ENCODE data around the gene JMJD1C. TPM values are rescaled to one million over a fixed set of nuclear protein-coding genes. Genes with fewer than 3 reads are reported as not detected.

Gene JMJD1C
- total RNA-seq, 4 donors from 2014 or later = 76.2 to 150 (median 101) TPM

GRCh38 chr10:63261496-63261895 is 204.3 kb downstream of the JMJD1C start:
- 95% methylated on average over 3 of the region's 3 CpGs; no CpG with 5 or more reads in 1 of the 2 donors for WGBS, 2 donors (ENCODE audit: low coverage in 1 of 2)
- peaks cover 25 to 94% (median 27%) of the 10 kb centered on the region in 3 donors for H3K4me1 ChIP-seq
- peak overlapping the region; percentile 24 to 84 (median 62) for H3K27ac ChIP-seq
- TF ChIP-seq CTCF (IDR thresholded peaks at IDR 0.05) (no peak), POLR2AphosphoS5 (IDR thresholded peaks at IDR 0.05) (no peak), POLR2A (IDR thresholded peaks at IDR 0.05) (no peak), EP300 (IDR thresholded peaks at IDR 0.05) (no peak)
- no peaks in the 10 kb centered on the region for H3K9me3 ChIP-seq
- no peak for ATAC-seq
- H3K36me3 ChIP-seq = no peaks in the 10 kb centered on the region
- no peaks in the 10 kb centered on the region for H3K27me3 ChIP-seq
- no peak overlapping the region for H3K4me3 ChIP-seq

- no peak for ATAC-seq
- no peaks in the 10 kb centered on the region for H3K27me3 ChIP-seq
- no peaks in the 10 kb centered on the region for H3K9me3 ChIP-seq
- TF ChIP-seq POLR2A (IDR thresholded peaks at IDR 0.05) = no peak
- TF ChIP-seq EP300 (IDR thresholded peaks at IDR 0.05) = no peak
- no peaks in the 10 kb centered on the region for H3K36me3 ChIP-seq
- peak overlapping the region; percentile 8 to 84 (median 46) for H3K27ac ChIP-seq
- no peak overlapping the region for H3K4me3 ChIP-seq
- WGBS, 2 donors (ENCODE audit: low coverage in 1 of 2) = 85 to 100% methylated on average over 2 of the region's 3 CpGs
- H3K4me1 ChIP-seq = peaks cover 28 to 95% (median 30%) of the 10 kb centered on the region in 3 donors
Measured at GRCh38 chr10:63260860-63261251, 204.9 kb downstream of the JMJD1C start.

GRCh38 chr10:63260103-63260859 is 205.5 kb downstream of the JMJD1C start:
- Histone ChIP-seq H3K4me1 (peaks cover 28 to 97% (median 34%) of the 10 kb centered on the region in 3 donors), H3K27ac (peak overlapping the region in 3 of 4 donors; percentile 24 to 84 (median 69)), H3K9me3 (no peaks in the 10 kb centered on the region), H3K27me3 (no peaks in the 10 kb centered on the region), H3K36me3 (no peaks in the 10 kb centered on the region), H3K4me3 (no peak overlapping the region)
- TF ChIP-seq POLR2A (IDR thresholded peaks at IDR 0.05) = no peak
- TF ChIP-seq EP300 (IDR thresholded peaks at IDR 0.05) = no peak
- TF ChIP-seq POLR2AphosphoS5 (IDR thresholded peaks at IDR 0.05) = no peak
- TF ChIP-seq CTCF (IDR thresholded peaks at IDR 0.05) = no peak
- 87 to 96% methylated on average over 12 to 13 of the region's 17 CpGs for WGBS, 2 donors (ENCODE audit: low coverage in 1 of 2)
- no peak for ATAC-seq

GRCh38 chr10:63258920-63259678 is 206.7 kb downstream of the JMJD1C start:
- no peaks in the 10 kb centered on the region for H3K36me3 ChIP-seq
- TF ChIP-seq POLR2AphosphoS5 (IDR thresholded peaks at IDR 0.05) (no peak), CTCF (IDR thresholded peaks at IDR 0.05) (no peak), EP300 (IDR thresholded peaks at IDR 0.05) (no peak), POLR2A (IDR thresholded peaks at IDR 0.05) (no peak)
- peaks cover 22 to 100% (median 35%) of the 10 kb centered on the region in 3 donors for H3K4me1 ChIP-seq
- H3K27me3 ChIP-seq = no peaks in the 10 kb centered on the region
- 50 to 58% methylated on average over 2 of the region's 2 CpGs for WGBS, 2 donors (ENCODE audit: low coverage in 1 of 2)
- H3K27ac ChIP-seq = peak overlapping the region in 2 of 4 donors; percentile 9 to 84
- H3K9me3 ChIP-seq = no peaks in the 10 kb centered on the region
- no peak for ATAC-seq
- no peak overlapping the region for H3K4me3 ChIP-seq

GRCh38 chr10:63257778-63258177 is 208.0 kb downstream of the JMJD1C start:
- WGBS, 2 donors (ENCODE audit: low coverage in 1 of 2) = 57 to 87% methylated on average over 1 to 2 of the region's 2 CpGs
- ATAC-seq = no peak
- peaks cover 19 to 100% (median 33%) of the 10 kb centered on the region in 3 donors for H3K4me1 ChIP-seq

More at GRCh38 chr10:63257778-63258177, 208.0 kb downstream of the JMJD1C start:
- TF ChIP-seq CTCF (IDR thresholded peaks at IDR 0.05) (no peak), POLR2A (IDR thresholded peaks at IDR 0.05) (no peak), POLR2AphosphoS5 (IDR thresholded peaks at IDR 0.05) (no peak), EP300 (IDR thresholded peaks at IDR 0.05) (no peak)
- no peaks in the 10 kb centered on the region for H3K27me3 ChIP-seq
- no peak overlapping the region for H3K4me3 ChIP-seq
- H3K36me3 ChIP-seq = no peaks in the 10 kb centered on the region
- no peaks in the 10 kb centered on the region for H3K9me3 ChIP-seq
- peak overlapping the region in 1 of 4 donors; percentile 84 for H3K27ac ChIP-seq
